ENCODE measurements around the gene PTPRU. TPM values are rescaled to one million over a fixed set of nuclear protein-coding genes. Genes with fewer than 3 reads are reported as not detected.

Gene PTPRU
- total RNA-seq, 1 donor from 2014 or later: 17.7 TPM

DNA sequence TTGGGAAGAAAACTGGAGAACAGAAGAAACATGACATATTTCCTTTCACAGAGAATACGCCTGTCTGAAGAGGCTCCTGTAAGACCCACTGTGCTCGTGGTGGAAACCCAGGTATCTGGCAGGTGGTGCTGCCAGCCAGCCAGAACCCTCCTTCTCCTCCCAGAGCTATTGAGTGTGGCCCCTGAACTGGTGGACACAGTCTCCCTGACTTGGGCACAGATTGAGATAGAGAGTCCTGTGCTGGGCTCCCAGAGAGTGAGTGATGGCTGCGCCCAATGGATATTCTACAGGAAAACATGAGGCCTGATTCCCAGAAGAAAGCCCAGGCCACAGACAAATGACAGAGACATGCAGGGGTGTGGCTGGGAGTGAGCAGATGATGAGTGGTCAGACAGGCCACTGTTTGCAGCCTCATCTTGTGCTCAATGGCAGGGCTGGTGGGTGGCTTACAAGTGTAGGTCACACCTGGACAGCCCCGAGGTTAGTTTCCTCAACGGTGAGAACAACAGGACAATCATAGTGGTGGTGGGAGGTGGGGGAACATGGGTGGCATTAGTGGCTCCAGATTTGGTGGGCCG, 127.9 kb downstream of the PTPRU start:
- DNase-seq (ENCODE audit: low spot score): no peak

DNA sequence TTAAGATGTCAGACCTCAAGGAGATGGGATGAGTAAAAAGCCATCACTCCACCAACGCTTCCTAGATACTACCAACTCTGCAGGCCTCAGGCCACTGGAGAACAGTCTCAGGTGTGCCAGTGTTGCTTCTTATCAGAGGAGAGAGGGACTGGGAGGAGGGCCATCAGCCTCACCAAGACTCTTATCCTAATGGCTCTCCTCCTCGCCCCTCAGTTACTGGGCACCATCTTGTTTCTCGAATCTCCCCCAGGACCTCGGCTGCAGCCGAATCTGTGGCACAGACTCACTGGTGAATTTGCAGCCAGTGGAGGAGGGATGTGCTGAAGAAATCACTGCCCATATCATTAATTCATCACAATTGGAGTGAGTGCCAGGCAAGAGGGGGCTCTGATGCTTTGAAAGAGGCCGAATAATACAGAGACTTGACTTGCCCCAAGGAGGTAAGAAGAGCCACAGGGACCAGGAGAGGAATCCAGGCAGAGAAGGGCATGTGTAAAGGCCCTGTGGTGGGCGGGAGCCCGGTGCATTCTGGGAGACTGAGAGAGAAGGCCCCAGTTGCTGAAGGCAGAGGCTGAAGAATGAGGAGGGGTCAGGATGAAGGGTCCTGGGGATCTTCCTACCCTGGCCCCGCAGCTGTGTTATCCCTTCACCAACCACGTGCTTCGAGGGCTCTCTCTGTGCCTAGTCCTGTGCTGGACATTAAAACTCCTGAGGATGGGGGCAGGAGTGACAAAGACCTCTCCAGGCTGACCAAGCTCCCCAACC, 129.8 kb downstream of the PTPRU start:
- no peak for DNase-seq (ENCODE audit: low spot score)

DNA sequence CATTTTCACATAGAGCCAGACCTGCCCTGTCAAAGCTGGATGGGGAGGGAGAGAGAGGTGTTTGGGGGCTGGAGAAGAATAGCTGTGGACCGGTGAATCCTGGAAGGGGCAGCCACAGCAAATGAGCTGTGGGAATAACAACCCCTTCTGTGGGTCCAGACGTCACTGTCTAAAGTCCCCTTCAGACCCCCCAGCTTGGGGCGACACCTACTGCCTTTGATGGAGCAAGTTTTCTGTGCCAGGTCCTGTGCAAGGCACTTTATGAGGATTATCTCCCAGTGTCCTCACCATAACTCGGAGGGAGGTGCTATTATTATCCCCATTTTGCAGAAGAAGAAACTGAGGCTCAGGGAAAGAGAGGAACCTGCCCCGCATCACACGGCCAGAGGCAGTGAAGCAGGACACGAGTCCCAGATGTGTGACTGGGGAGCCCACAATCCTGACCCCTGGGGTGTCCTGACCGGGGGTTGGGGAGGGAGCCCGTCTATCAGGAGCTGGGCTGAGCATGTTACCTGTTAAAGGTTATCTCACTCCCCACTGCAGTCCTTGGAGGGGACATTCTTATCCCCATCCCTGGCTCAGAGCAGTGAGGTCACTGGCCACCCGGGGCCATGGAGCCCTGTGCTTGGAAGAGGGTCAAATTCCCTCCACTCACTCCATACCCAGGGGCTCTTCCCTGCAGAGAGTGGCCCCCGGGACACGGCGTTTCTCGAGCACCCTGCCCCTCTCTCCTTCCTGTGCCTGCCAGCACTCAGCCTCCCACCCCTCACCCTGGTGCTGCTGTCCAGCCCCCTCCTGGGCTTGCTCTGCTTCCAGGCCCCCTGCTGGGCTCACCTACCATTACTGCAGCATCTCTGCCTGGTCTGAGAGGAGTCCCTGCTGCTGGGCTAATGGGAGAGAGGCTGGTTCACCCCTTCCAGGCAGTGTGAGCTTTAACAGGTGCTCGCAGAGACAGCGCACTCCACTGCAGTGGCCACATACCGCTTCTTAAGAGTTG, 132.9 kb downstream of the PTPRU start:
- no peak for DNase-seq (ENCODE audit: low spot score)

DNA sequence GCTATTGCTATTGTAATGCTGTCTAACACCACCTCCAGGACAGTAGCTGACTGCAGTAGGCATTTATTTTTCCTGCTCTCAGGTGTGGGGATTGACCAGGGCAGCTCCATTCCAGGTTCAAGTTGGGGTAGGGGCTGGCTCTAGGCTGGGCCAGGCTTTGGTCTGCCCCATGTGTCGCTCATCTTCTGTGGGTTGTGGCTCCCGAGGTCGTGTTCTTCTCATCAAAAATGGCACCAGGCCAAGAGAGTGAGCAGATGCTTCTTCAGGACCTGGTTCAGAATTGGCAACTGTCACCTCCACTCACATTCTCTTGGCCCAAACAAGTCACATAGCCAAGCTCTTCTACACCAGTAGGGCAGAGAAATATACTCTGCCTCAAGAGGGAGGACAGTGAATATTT, 133.7 kb downstream of the PTPRU start:
- no peak for DNase-seq (ENCODE audit: low spot score)

DNA sequence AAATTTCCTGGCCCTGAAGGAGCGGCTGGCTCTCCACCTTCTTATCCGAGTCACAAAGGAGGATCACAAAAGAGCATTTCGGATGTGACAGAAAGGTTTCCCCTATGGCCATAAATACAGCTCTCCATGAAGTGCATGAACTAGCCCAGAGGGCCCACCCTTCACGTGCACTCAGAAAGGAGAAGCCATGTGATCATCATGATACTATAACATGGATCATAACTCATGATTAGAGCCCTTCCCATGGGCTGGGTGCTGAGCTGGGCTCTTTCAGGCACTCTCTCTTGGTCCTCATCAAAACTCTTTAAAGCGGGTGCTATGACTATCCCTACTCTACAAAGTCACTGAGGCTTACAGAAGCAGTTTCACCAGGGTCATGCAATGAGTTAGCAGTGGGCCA, 135.0 kb downstream of the PTPRU start:
- no peak for DNase-seq (ENCODE audit: low spot score)

DNA sequence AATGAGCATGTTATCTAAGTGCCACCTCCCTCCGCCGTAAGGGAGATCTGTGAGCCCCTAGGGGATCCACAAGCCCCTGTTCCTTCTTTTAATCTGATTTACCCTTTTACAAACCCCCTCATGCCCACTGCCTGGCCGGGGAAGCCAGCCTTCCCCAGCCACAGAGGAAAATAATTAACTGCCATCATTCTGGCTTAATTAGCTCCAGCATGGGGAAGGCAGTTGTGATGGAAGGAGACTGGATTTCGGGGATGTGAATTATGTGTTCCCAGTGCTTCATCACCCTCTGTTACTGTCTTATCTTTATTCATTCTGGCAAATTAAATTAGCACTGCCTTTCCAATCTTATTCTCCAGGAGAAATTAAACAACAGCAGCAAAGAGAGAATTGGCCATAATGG, 135.8 kb downstream of the PTPRU start:
- DNase-seq (ENCODE audit: low spot score): no peak

Other genes starting within 250 kb of the PTPRU start
- gene TMEM200B, start 112.6 kb upstream of the PTPRU start, total RNA-seq: 8.5 TPM
- gene SRSF4, start 54.6 kb upstream of the PTPRU start, total RNA-seq: 78.0 TPM
- gene MECR, start 5.6 kb upstream of the PTPRU start, total RNA-seq: 17.4 TPM